GM19238 (cell line): ENCODE results near the gene ELOVL4.

ENCODE experiments used
- DNase-seq: peaks from one replicate; pipeline ENCODE4 v3.0.0; 2011; ENCODE audit warnings: low spot score; ENCODE audit not compliant: insufficient read length

The ELOVL4 gene

GRCh38 chr6:79913369-79913768 lies 34.0 kb downstream of the ELOVL4 start:
- no peak for DNase-seq

DNA sequence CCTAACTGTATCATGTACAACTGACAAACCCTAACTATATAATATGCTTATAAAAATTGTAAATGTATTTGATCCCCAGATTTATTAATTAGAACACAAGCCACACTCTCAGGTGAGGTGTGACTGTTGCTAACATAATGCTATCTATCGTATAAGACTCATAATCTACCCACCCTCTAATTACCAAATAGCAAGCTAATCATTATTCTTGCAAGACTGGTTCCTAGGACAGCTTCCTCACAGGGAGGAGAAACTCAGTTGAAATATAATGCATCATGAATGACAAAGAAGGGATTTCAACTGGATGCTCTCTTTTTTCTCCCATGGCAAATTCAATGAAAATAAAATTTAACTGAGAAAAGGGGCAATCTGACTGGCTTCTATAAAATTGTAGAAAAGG lies 35.4 kb downstream of the ELOVL4 start:
- no peak for DNase-seq

DNA sequence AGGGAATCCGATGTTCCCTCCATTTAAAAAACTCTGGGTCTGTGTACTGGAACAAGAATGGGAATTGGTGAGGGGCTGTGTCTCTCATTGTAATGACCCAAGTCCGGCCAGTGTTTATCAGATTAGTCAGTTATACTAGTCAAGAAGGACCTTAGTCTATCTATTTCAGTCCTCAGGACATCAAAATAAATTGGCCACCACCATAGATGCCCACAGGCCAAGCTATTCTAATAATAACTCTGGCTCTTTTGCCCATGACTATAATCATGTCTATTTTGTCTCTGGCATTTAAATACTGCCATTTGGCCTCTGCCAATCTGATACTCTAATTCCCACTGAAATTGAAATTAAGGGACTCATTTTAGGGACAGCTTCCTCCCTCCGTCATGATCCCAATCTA lies 37.8 kb downstream of the ELOVL4 start:
- no peak for DNase-seq

DNA sequence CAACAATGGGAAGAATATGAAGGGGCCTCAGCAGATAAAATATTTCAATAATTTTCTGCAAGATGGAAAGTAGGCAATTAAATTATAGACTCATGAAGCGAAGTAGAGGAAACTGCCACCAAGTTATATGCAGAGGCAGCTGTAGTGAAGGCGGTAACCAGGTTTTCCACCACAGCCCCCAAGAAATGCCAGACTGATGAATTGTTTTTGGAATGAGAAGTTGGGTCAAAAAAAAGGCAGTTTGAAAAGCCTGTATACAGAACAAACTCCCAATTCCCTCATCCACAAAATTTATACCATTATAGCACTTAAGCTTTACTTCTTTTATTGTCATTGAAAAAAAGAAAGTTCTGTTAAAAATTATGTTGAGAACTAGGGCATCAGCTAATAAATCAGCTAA lies 45.3 kb downstream of the ELOVL4 start:
- no peak for DNase-seq

GRCh38 chr6:79898076-79898475 lies 49.3 kb downstream of the ELOVL4 start:
- no peak for DNase-seq

DNA sequence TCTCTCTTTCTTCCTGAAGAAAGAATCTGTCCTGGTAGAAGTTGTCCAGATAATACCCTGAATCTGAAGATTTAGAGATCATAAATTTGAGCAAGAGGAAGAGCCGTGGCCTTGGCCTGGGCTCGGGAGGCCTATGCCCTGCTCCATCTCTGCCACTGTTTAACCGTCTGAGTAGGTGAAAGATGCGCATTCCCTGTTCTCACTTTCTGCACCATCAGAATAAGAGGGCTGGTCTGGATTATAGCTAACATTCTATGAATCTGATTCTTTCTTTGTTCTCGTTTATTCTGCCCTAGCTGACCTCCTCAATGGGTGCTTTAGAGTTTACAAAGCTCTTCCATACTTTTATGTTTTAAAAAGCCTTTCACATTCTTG lies 51.3 kb downstream of the ELOVL4 start:
- no peak for DNase-seq

DNA sequence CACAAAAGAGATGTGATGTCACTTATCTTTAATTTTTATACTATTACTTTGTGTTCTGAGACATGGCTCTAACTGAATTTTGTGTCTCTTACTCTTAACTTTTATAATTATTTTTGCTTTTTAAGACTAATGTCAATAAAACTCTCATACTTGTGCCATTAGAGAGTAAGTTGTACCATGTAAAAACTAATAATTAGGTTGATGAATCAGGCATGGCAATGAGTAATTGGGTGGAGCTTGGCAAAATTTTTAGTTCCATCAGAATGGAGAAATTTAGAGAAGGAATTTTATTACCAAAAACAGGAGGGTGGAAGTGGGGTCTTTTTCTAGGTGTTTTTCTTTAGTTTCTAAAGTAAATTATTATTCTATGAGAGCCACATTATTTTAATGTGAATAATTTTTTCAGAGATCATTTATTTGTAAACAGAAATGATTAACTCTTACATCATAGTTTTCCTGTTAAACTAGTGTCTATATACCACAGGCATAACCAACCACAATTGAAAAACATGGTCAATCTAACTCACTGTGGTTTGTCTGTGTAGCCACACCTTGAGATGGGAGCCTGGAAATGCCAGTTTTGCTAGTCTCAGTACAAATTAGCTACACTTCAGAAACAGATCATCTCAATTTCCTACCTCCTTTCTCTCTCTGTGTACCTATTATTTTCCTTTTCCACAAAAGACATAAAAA lies 51.8 kb downstream of the ELOVL4 start:
- no peak for DNase-seq

DNA sequence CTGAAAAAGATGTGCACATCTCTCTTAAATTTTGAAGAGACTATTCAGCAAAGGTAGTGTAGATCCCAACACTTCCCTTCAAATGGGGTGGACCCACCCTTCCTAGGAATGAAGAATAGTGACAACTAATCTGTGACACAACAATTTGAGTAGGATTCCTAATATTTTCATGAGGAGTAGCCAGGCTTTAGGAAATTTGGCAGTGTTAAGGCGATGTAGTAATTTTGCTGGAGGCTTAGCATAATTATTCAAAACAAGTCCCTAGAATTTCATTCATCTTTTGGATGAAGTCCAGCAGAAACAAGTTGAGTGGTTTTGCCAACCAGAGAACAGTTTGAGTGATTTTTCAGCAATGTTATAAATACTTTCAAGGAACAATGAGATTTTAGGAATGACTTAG lies 52.4 kb downstream of the ELOVL4 start:
- DNase-seq = no peak

GRCh38 chr6:79888587-79888986 lies 58.8 kb downstream of the ELOVL4 start:
- no peak for DNase-seq

DNA sequence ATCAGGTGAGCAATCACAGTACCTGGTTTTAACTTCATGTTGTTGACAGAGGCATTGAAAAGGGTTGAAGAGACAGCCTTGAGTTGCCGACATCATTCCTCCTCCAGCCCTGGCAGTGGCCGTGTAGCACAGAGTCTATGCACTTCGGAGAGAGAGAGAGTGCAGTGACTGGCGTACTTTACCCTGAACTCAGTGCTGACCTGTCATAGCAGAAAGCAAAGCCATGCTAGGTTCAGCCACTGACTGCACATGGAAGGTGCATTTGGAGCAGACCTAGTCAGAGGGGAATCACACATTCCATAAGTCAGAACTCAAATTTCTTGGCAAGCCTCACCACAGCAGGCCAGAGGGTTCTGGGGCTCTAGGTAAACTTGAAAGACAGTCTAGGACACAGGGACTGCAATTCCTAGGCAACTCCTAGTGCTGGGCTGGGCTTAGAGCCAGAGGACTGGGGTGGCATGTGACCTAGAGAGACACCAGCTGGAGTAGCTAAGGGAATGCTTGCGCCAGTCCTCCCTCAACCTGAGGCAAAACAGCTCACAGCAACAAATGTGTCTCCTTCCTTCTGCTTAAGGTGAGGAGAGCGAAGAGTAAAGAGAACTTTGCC lies 69.1 kb downstream of the ELOVL4 start:
- DNase-seq = no peak

- DNase-seq = no peak
Observed at GRCh38 chr6:79874531-79875134, 72.7 kb downstream of the ELOVL4 start.

GRCh38 chr6:79872986-79873385 lies 74.4 kb downstream of the ELOVL4 start:
- DNase-seq = no peak

GRCh38 chr6:79872303-79872702 lies 75.0 kb downstream of the ELOVL4 start:
- DNase-seq = no peak

GRCh38 chr6:79869600-79870084 lies 77.7 kb downstream of the ELOVL4 start:
- peak; percentile 74 for DNase-seq

DNA sequence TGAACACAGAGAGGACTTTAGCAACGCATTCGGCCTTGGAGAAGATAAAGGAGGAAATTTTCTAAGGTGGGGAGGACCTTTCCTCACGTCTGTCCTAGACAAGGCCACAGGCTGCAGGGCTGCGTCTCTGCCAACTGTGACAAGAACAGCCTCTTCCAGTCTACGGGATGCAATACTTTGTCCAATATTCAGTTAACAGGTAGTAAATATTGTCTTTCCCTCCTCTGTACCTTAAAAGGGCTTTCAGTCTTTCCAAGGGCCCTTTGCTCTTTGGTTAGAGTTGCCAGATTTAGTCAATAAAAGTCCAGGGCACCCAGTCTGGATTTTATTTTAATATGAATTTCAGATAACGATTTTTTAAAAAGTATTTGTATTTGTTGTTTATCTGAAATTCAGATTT lies 78.2 kb downstream of the ELOVL4 start:
- no peak for DNase-seq

- peak; percentile 13 for DNase-seq
Observed at GRCh38 chr6:79868098-79868722, 79.1 kb downstream of the ELOVL4 start.
